HepG2 (cell line): Measurements from ENCODE around the gene GUCA2B. TPM values are rescaled to one million over a fixed set of nuclear protein-coding genes. Genes with fewer than 3 reads are reported as not detected.

Source experiments
- ATAC-seq: fragments of 200-7000 bp; cut with Tn5 transposase; 3 replicates; pipeline ENCODE4 v1.9.1; 2020; ENCODE audit warnings: mild to moderate bottlenecking, moderate library complexity
- BruUV-seq: library from RNA; stranded (reverse); fragments of 400-500 nt; replicated peaks from 2 replicates; lab custom pipeline; 2021; lab: Mats Ljungman, UMichigan
- CTCF ChIA-PET: fragments of 300-600 bp; formaldehyde crosslinking; extraction: SDS; loops from one replicate; lab custom pipeline; 2021; ENCODE audit warnings: low total read pairs, inconsistent platforms, low intra/inter-chr PET ratio; lab: Yijun Ruan, JAX
- POLR2A ChIA-PET: fragments of 350-600 bp; sonication (Branson Sonifier 250); formaldehyde crosslinking; loops from one replicate; lab custom pipeline; 2020; ENCODE audit warnings: antibody characterized with exemption, inconsistent platforms; lab: Yijun Ruan, JAX
- DNase-seq: peaks from one replicate; pipeline ENCODE4 v3.0.0-alpha.2; 2015; ENCODE audit warnings: low spot score
- FAIRE-seq: peaks from 3 replicates; lab custom pipeline; 2011; peaks lifted over from hg19 to GRCh38; lab: Jason Lieb, UNC
- H2AFZ ChIP-seq: one replicate; pipeline ENCODE4 v1.6.1; 2011; ENCODE audit warnings: low read length, inconsistent platforms
- H3K27ac ChIP-seq: fragments of 300-600 bp; 3 replicates; pipeline ENCODE4 v1.8.0; 2011; ENCODE audit warnings: mixed run types, mild to moderate bottlenecking, mixed read lengths, low read length, inconsistent platforms; ENCODE audit not compliant: insufficient read depth; ENCODE audit errors: extremely low read length
- H3K27me3 ChIP-seq, 2 experiments: fragments of 200-600 bp in 1 of 2; 2 replicates in 1 of 2; 3 replicates in 1 of 2; pipeline versions ENCODE4 v1.6.0 to v1.8.0; 2011; ENCODE audit warnings: low read length in 2 of 2, mild to moderate bottlenecking in 2 of 2, moderate library complexity in 2 of 2, inconsistent platforms in 1 of 2; ENCODE audit not compliant: insufficient read depth in 2 of 2, control insufficient read depth in 1 of 2
- H3K36me3 ChIP-seq, 2 experiments: fragments of 200-600 bp in 1 of 2; replicated peaks in 1 of 2; 2 replicates in 1 of 2; 3 replicates in 1 of 2; pipeline versions ENCODE4 v1.5.1 to v1.8.0; 2011; ENCODE audit warnings: low read length in 2 of 2, inconsistent platforms in 1 of 2; ENCODE audit not compliant: insufficient read depth in 2 of 2, control insufficient read depth in 1 of 2
- H3K4me1 ChIP-seq: 2 replicates; pipeline ENCODE4 v1.5.1; 2012; ENCODE audit warnings: low read length, inconsistent platforms; ENCODE audit not compliant: insufficient read depth
- H3K4me2 ChIP-seq: 2 replicates; pipeline ENCODE4 v1.6.0; 2011; ENCODE audit warnings: low read depth, low read length, inconsistent platforms
- H3K4me3 ChIP-seq, 3 experiments: fragments of 200-600 bp in 1 of 3; sonication (generic), shearing (Covaris generic) in 1 of 3; replicated peaks in 1 of 3; 2 replicates each; pipeline ENCODE4 v1.5.1; 2011 to 2016; ENCODE audit warnings: low read length in 3 of 3, inconsistent platforms in 2 of 3, low read depth in 2 of 3, mild to moderate bottlenecking in 2 of 3, control low read depth in 1 of 3, mixed read lengths in 1 of 3; ENCODE audit not compliant: insufficient read depth in 1 of 3
- H3K79me2 ChIP-seq: one replicate; pipeline ENCODE4 v1.6.1; 2011; ENCODE audit warnings: low read length, inconsistent platforms; ENCODE audit not compliant: insufficient read depth
- H3K9ac ChIP-seq: 2 replicates; pipeline ENCODE4 v1.6.0; 2011; ENCODE audit warnings: mild to moderate bottlenecking, low read depth, low read length, inconsistent platforms; ENCODE audit not compliant: insufficient read depth
- H3K9me3 ChIP-seq: 2 replicates; pipeline ENCODE4 v1.5.1; 2012; ENCODE audit warnings: mild to moderate bottlenecking, low read length
- H4K20me1 ChIP-seq: 2 replicates; pipeline ENCODE4 v1.6.0; 2011; ENCODE audit warnings: inconsistent platforms, mild to moderate bottlenecking, low read length, moderate library complexity; ENCODE audit not compliant: insufficient read depth
- CAMTA2 ChIP-seq: sonication (generic); formaldehyde crosslinking; IDR thresholded peaks from 2 replicates; pipeline ENCODE4 v1.4.0; 2020; ENCODE audit warnings: mild to moderate bottlenecking, missing genetic modification reagents, borderline replicate concordance
- IKZF5 ChIP-seq: IDR thresholded peaks from 2 replicates; pipeline ENCODE4 v1.6.1; 2018; ENCODE audit warnings: missing genetic modification reagents, mild to moderate bottlenecking, missing compliant biosample characterization
- MAX ChIP-seq: IDR thresholded peaks from 2 replicates; pipeline ENCODE4 v1.6.1; 2012; ENCODE audit warnings: inconsistent platforms
- MBD4 ChIP-seq: IDR thresholded peaks from 2 replicates; pipeline ENCODE4 v1.6.1; 2012; ENCODE audit warnings: low read length, inconsistent platforms, borderline replicate concordance
- MIER2 ChIP-seq: IDR thresholded peaks from 2 replicates; pipeline ENCODE4 v1.6.1; 2016; ENCODE audit warnings: missing biosample characterization, missing genetic modification reagents
- MLLT10 ChIP-seq: sonication (generic); formaldehyde crosslinking; IDR thresholded peaks from 2 replicates; pipeline ENCODE4 v1.4.0; 2020; ENCODE audit warnings: missing genetic modification reagents
- NKX3-1 ChIP-seq: sonication (generic); formaldehyde crosslinking; IDR thresholded peaks from 2 replicates; pipeline ENCODE4 v1.5.0; 2020; ENCODE audit warnings: missing genetic modification reagents
- PHF21A ChIP-seq: sonication (generic); formaldehyde crosslinking; IDR thresholded peaks from 2 replicates; pipeline ENCODE4 v1.5.0; 2020; ENCODE audit warnings: mild to moderate bottlenecking, missing genetic modification reagents
- RAD21 ChIP-seq: fragments of 450-650 bp; formaldehyde crosslinking; IDR thresholded peaks from 2 replicates; pipeline ENCODE4 v1.5.0; 2020; ENCODE audit warnings: mild to moderate bottlenecking
- TARDBP ChIP-seq: sonication (generic); formaldehyde crosslinking; IDR thresholded peaks from 2 replicates; pipeline ENCODE4 v1.8.0; 2022; ENCODE audit warnings: mild to moderate bottlenecking, missing genetic modification reagents
- TCF7 ChIP-seq: sonication (generic); IDR thresholded peaks from 2 replicates; pipeline ENCODE4 v1.6.1; 2016; ENCODE audit warnings: antibody characterized with exemption, low read depth
- XRCC5 ChIP-seq: fragments of 200-400 bp; formaldehyde crosslinking; optimal IDR thresholded peaks from 2 replicates; pipeline ENCODE3; 2017; ENCODE audit warnings: mild to moderate bottlenecking, low read length
- YEATS4 ChIP-seq: sonication (generic); formaldehyde crosslinking; IDR thresholded peaks from 2 replicates; pipeline ENCODE4 v1.4.0; 2020; ENCODE audit warnings: missing genetic modification reagents, borderline replicate concordance
- ZBTB14 ChIP-seq: sonication (generic); formaldehyde crosslinking; IDR thresholded peaks from 2 replicates; pipeline ENCODE4 v1.4.0; 2020; ENCODE audit warnings: missing genetic modification reagents
- ZNF101 ChIP-seq: sonication (generic); formaldehyde crosslinking; IDR thresholded peaks from 2 replicates; pipeline ENCODE4 v1.4.0; 2020; ENCODE audit warnings: mild to moderate bottlenecking, low read depth, missing genetic modification reagents, borderline replicate concordance
- ZNF20 ChIP-seq: sonication (generic); formaldehyde crosslinking; IDR thresholded peaks from 2 replicates; pipeline ENCODE4 v1.4.0; 2020; ENCODE audit warnings: mild to moderate bottlenecking, moderate library complexity, missing genetic modification reagents
- ZNF264 ChIP-seq: sonication (generic); formaldehyde crosslinking; IDR thresholded peaks from 2 replicates; pipeline ENCODE4 v1.4.0; 2020; ENCODE audit warnings: missing genetic modification reagents
- ZNF329 ChIP-seq: sonication (generic); formaldehyde crosslinking; IDR thresholded peaks from 2 replicates; pipeline ENCODE4 v1.9.0; 2021; ENCODE audit warnings: low read depth, mild to moderate bottlenecking, missing genetic modification reagents
- WGBS: methylation state at CpG from one replicate; pipeline ENCODE4 v1.1.6; 2017; ENCODE audit warnings: low lambda C conversion rate; 5-methylcytosine and 5-hydroxymethylcytosine counted together
- in situ Hi-C: cut with HindIII; loops from 2 replicates; pipeline ENCODE4 v1.10.0; 2017; ENCODE audit warnings: low pct_unique_long_range_greater_than_20kb; ENCODE audit not compliant: extremely low pct_ligation_motif_present
- intact Hi-C: fragments of 100-400 bp; cut with micrococcal nuclease; formaldehyde crosslinking; loops from one replicate; pipeline ENCODE4 v1.10.0; 2022; ENCODE audit not compliant: unreplicated experiment
- polyA plus RNA-seq, 8 experiments: library from polyadenylated mRNA; depleted of rRNA in 3 of 8; stranded (reverse) in 7 of 8; unstranded in 1 of 8; fragments of >200 nt; fragmentation: Illumina TruSeq in 4 of 8; extraction: Trizol in 4 of 8; gene quantifications; 2 replicates each; pipeline versions ENCODE4 v1.2.1 to v1.2.3, GENCODE V29; 2011 to 2016; ENCODE audit warnings: low read depth in 4 of 8, missing spikeins in 1 of 8, mixed read lengths in 1 of 8; ENCODE audit not compliant: insufficient read depth in 1 of 8
- total RNA-seq, 5 experiments: library from RNA; depleted of rRNA; stranded (reverse); fragments of >200 nt; fragmentation: Illumina TruSeq; extraction: Trizol; gene quantifications; 2 replicates each; pipeline ENCODE4 v1.2.3, GENCODE V29; 2016; ENCODE audit warnings: low read depth in 1 of 5

Gene GUCA2B
- total and polyA plus RNA-seq, 2 of the 13 experiments (the other 11 are each of a cell fraction or from before 2014, with no cell fraction given), result not detected

GRCh38 chr1:42155362-42155761, 2.2 kb downstream of the GUCA2B start:
- Histone ChIP-seq H3K9me3 (no peaks in the 10 kb centered on the region), H3K4me2 (no peak overlapping the region), H3K36me3 (no peaks in the 10 kb centered on the region), H3K27me3 (peaks cover 5 to 28% of the 10 kb centered on the region in 2 experiments; a peak in 3 of 5 replicates), H3K4me3 (no peak overlapping the region), H3K27ac (no peak overlapping the region), H2AFZ (no peak overlapping the region), H3K9ac (no peak overlapping the region), H3K4me1 (peaks cover 10% of the 10 kb centered on the region; the same call in 1 of the 2 replicates), H3K79me2 (no peaks in the 10 kb centered on the region), H4K20me1 (no peaks in the 10 kb centered on the region)
- 17% methylated on average over 5 of the region's 12 CpGs for WGBS
- ChIA-PET CTCF (no interaction called here), POLR2A (no interaction called here)
- no peak; the same call in 2 of the 3 replicates for ATAC-seq
- in situ Hi-C loops, result no loop called here
- no peak for DNase-seq
- TF ChIP-seq ZNF101 (CRISPR knock-in tag), result no peak
- TF ChIP-seq RAD21, result no peak
- TF ChIP-seq MLLT10, result no peak
- no peak for TF ChIP-seq MIER2 (CRISPR knock-in tag)
- TF ChIP-seq YEATS4 (CRISPR knock-in tag), result no peak
- TF ChIP-seq NKX3-1 (CRISPR knock-in tag), result no peak
- TF ChIP-seq ZBTB14 (CRISPR knock-in tag), result no peak
- no peak for TF ChIP-seq TARDBP (CRISPR knock-in tag)
- no peak for TF ChIP-seq ZNF264 (CRISPR knock-in tag)
- no peak for TF ChIP-seq ZNF20 (CRISPR knock-in tag)
- TF ChIP-seq CAMTA2 (CRISPR knock-in tag), result no peak
- no peak for TF ChIP-seq XRCC5
- TF ChIP-seq PHF21A (CRISPR knock-in tag), result no peak
- no peak for TF ChIP-seq TCF7
- TF ChIP-seq ZNF329, result no peak
- no peak for TF ChIP-seq IKZF5 (CRISPR knock-in tag)
- TF ChIP-seq MAX, result no peak
- no peak for TF ChIP-seq MBD4
- intact Hi-C loops, result no loop called here
- BruUV-seq, result no TSS peak
- FAIRE-seq, result no peak
